Thyroid gland (tissue), 4 donors: ENCODE measurements around the gene PPM1H. TPM values are rescaled to one million over a fixed set of nuclear protein-coding genes. Genes with fewer than 3 reads are reported as not detected.

Experiments
- DNase-seq, 2 donors: peaks; one replicate each; pipeline ENCODE4 v3.0.0-alpha.2; 2019
- H3K27ac ChIP-seq, 3 donors: fragments of 200-600 bp; sonication (generic); 1 replicate in 2 of 3; 2 replicates in 1 of 3; pipeline ENCODE4 v1.5.1; 2016 to 2019; ENCODE audit warnings: mild to moderate bottlenecking in 1 of 3, moderate library complexity in 1 of 3
- H3K27me3 ChIP-seq: fragments of 200-600 bp; sonication (generic); one replicate; pipeline ENCODE4 v1.5.1; 2019
- H3K36me3 ChIP-seq, 2 donors: fragments of 200-600 bp; sonication (generic); one replicate each; pipeline ENCODE4 v1.5.1; 2016 to 2019
- H3K4me1 ChIP-seq, 2 donors: fragments of 200-600 bp; sonication (generic); one replicate each; pipeline ENCODE4 v1.5.1; 2017 to 2019
- H3K4me3 ChIP-seq, 3 donors: fragments of 200-600 bp; sonication (generic); replicated peaks in 1 of 3; 1 replicate in 2 of 3; 2 replicates in 1 of 3; pipeline ENCODE4 v1.5.1; 2016; ENCODE audit warnings: mild to moderate bottlenecking in 1 of 3
- H3K9me3 ChIP-seq: fragments of 200-600 bp; sonication (generic); one replicate; pipeline ENCODE4 v1.5.1; 2017
- CTCF ChIP-seq, 6 experiments: fragments of 200-600 bp in 3 of 6; fragments of 450-650 bp in 3 of 6; sonication (generic) in 3 of 6; IDR thresholded peaks; one replicate each; pipeline ENCODE4 v1.5.1; 2016 to 2019; ENCODE audit warnings: antibody characterized with exemption in 6 of 6, mild to moderate bottlenecking in 2 of 6, inconsistent platforms in 1 of 6, moderate library complexity in 1 of 6
- POLR2A ChIP-seq, 2 donors: fragments of 450-650 bp; IDR thresholded peaks; one replicate each; pipeline ENCODE4 v1.6.1; 2017; ENCODE audit warnings: antibody characterized with exemption in 2 of 2, mild to moderate bottlenecking in 2 of 2, moderate library complexity in 1 of 2
- WGBS, 2 donors: methylation state at CpG; one replicate each; pipeline ENCODE4 v1.1.5; 2017; 5-methylcytosine and 5-hydroxymethylcytosine counted together
- intact Hi-C: fragments of 100-400 bp; cut with DNase I; formaldehyde crosslinking; loops from one replicate; pipeline ENCODE4 v1.15.1; 2023
- microRNA counts, 2 donors: library from miRNA; unstranded; fragments of <30 nt; microRNA quantifications; one replicate each; lab custom pipeline; 2016 to 2017
- microRNA-seq: library from miRNA; unstranded; fragments of <30 nt; microRNA quantifications from one replicate; pipeline ENCODE4, GENCODE V29; 2016
- small RNA-seq: library from RNA; depleted of rRNA; stranded (forward); fragments of <200 nt; gene quantifications from one replicate; pipeline ENCODE3, GENCODE V24; 2016
- total RNA-seq, 4 donors: library from RNA; depleted of rRNA; stranded (reverse); fragments of >200 nt; gene quantifications; one replicate each; pipeline ENCODE4 v1.2.3, GENCODE V29; 2016

The PPM1H gene
- total RNA-seq, 4 donors from 2014 or later: 3.9 to 12.7 (median 9.0) TPM

- intact Hi-C loops: loop anchor here (5.0 kb wide), 1 partner anchor 191 kb away; no protein-coding TSS in a partner anchor
- peak overlapping the region in 1 of 3 donors; percentile 85 for H3K4me3 ChIP-seq
- no peak for TF ChIP-seq POLR2A (IDR thresholded peaks at IDR 0.05)
- TF ChIP-seq CTCF (IDR thresholded peaks at IDR 0.05): no peak
These were observed 333.2 kb downstream of the PPM1H start for GRCh38 chr12:62601765-62602164.

GRCh38 chr12:62599854-62600437 lies 335.0 kb downstream of the PPM1H start:
- Histone ChIP-seq H3K27ac (no peak overlapping the region), H3K36me3 (no peaks in the 10 kb centered on the region), H3K4me3 (no peak overlapping the region), H3K4me1 (peaks cover 7 to 9% of the 10 kb centered on the region in 2 donors), H3K9me3 (no peaks in the 10 kb centered on the region), H3K27me3 (no peaks in the 10 kb centered on the region)
- intact Hi-C loops: loop anchor here (5.0 kb wide), 1 partner anchor 192 kb away; no protein-coding TSS in a partner anchor
- DNase-seq: no peak
- whole genome bisulfite sequencing, 2 donors: 88 to 94% methylated on average over 5 of the region's 5 CpGs
- TF ChIP-seq POLR2A (IDR thresholded peaks at IDR 0.05): no peak
- no peak for TF ChIP-seq CTCF (IDR thresholded peaks at IDR 0.05)

More at GRCh38 chr12:62601765-62602164, 333.2 kb downstream of the PPM1H start:
- Histone ChIP-seq H3K4me1 (peaks cover 11 to 22% of the 10 kb centered on the region in 2 donors), H3K36me3 (no peaks in the 10 kb centered on the region), H3K9me3 (no peaks in the 10 kb centered on the region), H3K27me3 (no peaks in the 10 kb centered on the region), H3K27ac (peak overlapping the region; percentile 99 to 100 (median 99))
- WGBS, 2 donors: 47 to 58% methylated on average over 2 of the region's 2 CpGs
- no peak for DNase-seq

- no peak for TF ChIP-seq CTCF (IDR thresholded peaks at IDR 0.05)
- no peak for TF ChIP-seq POLR2A (IDR thresholded peaks at IDR 0.05)
- intact Hi-C loops: no loop called here
These were observed 336.1 kb downstream of the PPM1H start for GRCh38 chr12:62598846-62599245.

GRCh38 chr12:62597253-62597652 lies 337.7 kb downstream of the PPM1H start:
- H3K27ac ChIP-seq: no peak overlapping the region
- H3K4me1 ChIP-seq: peaks cover 9 to 13% of the 10 kb centered on the region in 2 donors
- no peaks in the 10 kb centered on the region for H3K9me3 ChIP-seq
- 98 to 99% methylated on average over 3 of the region's 3 CpGs for WGBS, 2 donors
- no peaks in the 10 kb centered on the region for H3K27me3 ChIP-seq
- no peaks in the 10 kb centered on the region for H3K36me3 ChIP-seq
- H3K4me3 ChIP-seq: no peak overlapping the region
- intact Hi-C loops: no loop called here
- no peak for TF ChIP-seq CTCF (IDR thresholded peaks at IDR 0.05)
- TF ChIP-seq POLR2A (IDR thresholded peaks at IDR 0.05): no peak
- no peak for DNase-seq

More at GRCh38 chr12:62598846-62599245, 336.1 kb downstream of the PPM1H start:
- peaks cover 9 to 13% of the 10 kb centered on the region in 2 donors for H3K4me1 ChIP-seq
- H3K27ac ChIP-seq: no peak overlapping the region
- H3K36me3 ChIP-seq: no peaks in the 10 kb centered on the region
- H3K4me3 ChIP-seq: no peak overlapping the region
- no peaks in the 10 kb centered on the region for H3K9me3 ChIP-seq
- WGBS, 2 donors: 97% methylated on average over 3 of the region's 3 CpGs
- H3K27me3 ChIP-seq: no peaks in the 10 kb centered on the region
- no peak for DNase-seq

MicroRNAs encoded within 50 kb of the gene (microRNA counts, 767-probe panel; counts per million panel counts)
- microRNA hsa-let-7i-5p (lab: Ali Mortazavi, UCI): 4,202 to 7,879 counts per million in 2 donors

Small RNAs within 50 kb of the gene (microRNA-seq; reads per million reads assigned to microRNA genes)
- 138,148 reads per million, percentile 100 among the genes with 10 or more reads in this experiment for gene MIRLET7I

Small RNAs within 50 kb of the gene (small RNA-seq; reads per million reads assigned to genes)
- 1,559 reads per million, percentile 99 among the genes with 10 or more reads in this experiment for gene MIRLET7I
- gene RF00019: not detected
- not detected for gene RNU1-83P

Other genes with a start within 250 kb of the PPM1H start
- 10 to 100 TPM; 11.6 to 34.2 (median 20.8) TPM for gene AVPR1A, start 216.1 kb upstream of the PPM1H start, total RNA-seq